NT2/D1 (cell line): ENCODE results near the gene AFP.

Source experiments
- DNase-seq: peaks from one replicate; pipeline ENCODE4 v3.0.0-alpha.2; 2011; ENCODE audit warnings: low read depth, low spot score
- H3K27me3 ChIP-seq: 2 replicates; pipeline ENCODE4 v1.6.0; 2011; ENCODE audit warnings: mild to moderate bottlenecking; ENCODE audit not compliant: insufficient read length, insufficient read depth
- H3K36me3 ChIP-seq: 2 replicates; pipeline ENCODE4 v1.6.1; 2011; ENCODE audit warnings: mild to moderate bottlenecking, low read length, mixed read lengths; ENCODE audit not compliant: insufficient read depth, insufficient read length
- H3K4me1 ChIP-seq: 2 replicates; pipeline ENCODE4 v1.5.1; 2011; ENCODE audit not compliant: insufficient read depth, insufficient read length
- H3K4me3 ChIP-seq: 2 replicates; pipeline ENCODE4 v1.5.1; 2011; ENCODE audit warnings: low read depth; ENCODE audit not compliant: insufficient read length
- H3K9ac ChIP-seq: 2 replicates; pipeline ENCODE4 v1.6.0; 2011; ENCODE audit warnings: low read depth; ENCODE audit not compliant: insufficient read length
- H3K9me3 ChIP-seq: 2 replicates; pipeline ENCODE4 v1.5.1; 2011; ENCODE audit warnings: mild to moderate bottlenecking, low read length; ENCODE audit not compliant: insufficient read depth
- SUZ12 ChIP-seq: IDR thresholded peaks from 2 replicates; pipeline ENCODE4 v1.6.1; 2011; ENCODE audit not compliant: insufficient read length, insufficient read depth; ENCODE audit errors: extremely low read depth
- YY1 ChIP-seq: IDR thresholded peaks from 2 replicates; pipeline ENCODE4 v1.6.1; 2011; ENCODE audit not compliant: insufficient read length, insufficient read depth
- ZNF274 ChIP-seq: IDR thresholded peaks from 2 replicates; pipeline ENCODE4 v1.6.1; 2011; ENCODE audit warnings: mild to moderate bottlenecking, low read depth, low read length

Gene AFP

GRCh38 chr4:73439445-73439844, 3.4 kb downstream of the AFP start:
- Histone ChIP-seq H3K9me3 (no peaks in the 10 kb centered on the region), H3K27me3 (no peaks in the 10 kb centered on the region), H3K36me3 (no peaks in the 10 kb centered on the region), H3K4me3 (no peak overlapping the region), H3K4me1 (no peaks in the 10 kb centered on the region), H3K9ac (no peak overlapping the region)
- TF ChIP-seq ZNF274, result no peak
- TF ChIP-seq YY1, result no peak
- TF ChIP-seq SUZ12, result no peak
- DNase-seq, result no peak

- no peaks in the 10 kb centered on the region for H3K27me3 ChIP-seq
- no peak for DNase-seq
- no peak overlapping the region for H3K9ac ChIP-seq
- no peaks in the 10 kb centered on the region for H3K36me3 ChIP-seq
- TF ChIP-seq ZNF274 (no peak), SUZ12 (no peak), YY1 (no peak)
- no peaks in the 10 kb centered on the region for H3K9me3 ChIP-seq
- H3K4me3 ChIP-seq, result no peak overlapping the region
- H3K4me1 ChIP-seq, result no peaks in the 10 kb centered on the region
These were observed 4.0 kb downstream of the AFP start for GRCh38 chr4:73439991-73440390.

- Histone ChIP-seq H3K4me3 (no peak overlapping the region), H3K9me3 (no peaks in the 10 kb centered on the region), H3K4me1 (no peaks in the 10 kb centered on the region), H3K36me3 (no peaks in the 10 kb centered on the region), H3K27me3 (no peaks in the 10 kb centered on the region), H3K9ac (no peak overlapping the region)
- DNase-seq, result no peak
- TF ChIP-seq YY1, result no peak
- TF ChIP-seq SUZ12, result no peak
- no peak for TF ChIP-seq ZNF274
These were observed 4.6 kb downstream of the AFP start for GRCh38 chr4:73440653-73441052.

- H3K9ac ChIP-seq, result no peak overlapping the region
- TF ChIP-seq SUZ12, result no peak
- no peaks in the 10 kb centered on the region for H3K36me3 ChIP-seq
- H3K9me3 ChIP-seq, result no peaks in the 10 kb centered on the region
- no peaks in the 10 kb centered on the region for H3K4me1 ChIP-seq
- H3K27me3 ChIP-seq, result no peaks in the 10 kb centered on the region
- DNase-seq, result no peak
- no peak overlapping the region for H3K4me3 ChIP-seq
These were observed 6.3 kb downstream of the AFP start for GRCh38 chr4:73442275-73442674.

- no peak for DNase-seq
- H3K36me3 ChIP-seq, result no peaks in the 10 kb centered on the region
- H3K27me3 ChIP-seq, result no peaks in the 10 kb centered on the region
- no peak overlapping the region for H3K9ac ChIP-seq
- TF ChIP-seq YY1 (no peak), SUZ12 (no peak), ZNF274 (no peak)
- H3K4me1 ChIP-seq, result no peaks in the 10 kb centered on the region
- H3K9me3 ChIP-seq, result no peaks in the 10 kb centered on the region
- no peak overlapping the region for H3K4me3 ChIP-seq
These were observed 7.2 kb downstream of the AFP start for GRCh38 chr4:73443224-73443623.

GRCh38 chr4:73445383-73446335, 9.6 kb downstream of the AFP start:
- no peaks in the 10 kb centered on the region for H3K27me3 ChIP-seq
- no peaks in the 10 kb centered on the region for H3K4me1 ChIP-seq
- no peak overlapping the region for H3K9ac ChIP-seq
- TF ChIP-seq SUZ12, result no peak
- TF ChIP-seq ZNF274, result no peak
- TF ChIP-seq YY1, result no peak
- no peak for DNase-seq
- H3K36me3 ChIP-seq, result no peaks in the 10 kb centered on the region
- H3K4me3 ChIP-seq, result no peak overlapping the region
- H3K9me3 ChIP-seq, result no peaks in the 10 kb centered on the region; the same call in 1 of the 2 replicates

- Histone ChIP-seq H3K4me1 (no peaks in the 10 kb centered on the region), H3K4me3 (no peak overlapping the region), H3K36me3 (no peaks in the 10 kb centered on the region), H3K9me3 (no peaks in the 10 kb centered on the region; the same call in 1 of the 2 replicates), H3K27me3 (no peaks in the 10 kb centered on the region), H3K9ac (no peak overlapping the region)
- no peak for DNase-seq
- TF ChIP-seq ZNF274 (no peak), SUZ12 (no peak), YY1 (no peak)
These were observed 10.4 kb downstream of the AFP start for GRCh38 chr4:73446336-73446938.
